WTC11 (cell line): ENCODE data around the gene THSD4. TPM values are rescaled to one million over a fixed set of nuclear protein-coding genes. Genes with fewer than 3 reads are reported as not detected.

Source experiments
- ATAC-seq: fragments of 200-7000 bp; cut with Tn5 transposase; 2 replicates; pipeline ENCODE4 v1.10.0; 2021; ENCODE audit warnings: mild to moderate bottlenecking, moderate library complexity
- CTCF ChIA-PET: fragments of 300-600 bp; sonication (Branson Sonifier 250); formaldehyde crosslinking; loops from one replicate; lab custom pipeline; 2021; ENCODE audit warnings: antibody characterized with exemption; lab: Charles Lee
- POLR2A ChIA-PET: fragments of 350-600 bp; sonication (Branson Sonifier 250); formaldehyde crosslinking; loops from one replicate; lab custom pipeline; 2021; ENCODE audit warnings: antibody characterized with exemption; lab: Charles Lee
- DNase-seq: peaks from one replicate; pipeline ENCODE4 v3.0.0; 2021; ENCODE audit warnings: low spot score
- H3K27ac Mint-ChIP-seq: 2 replicates; pipeline ENCODE4 v1.8.0; 2021; ENCODE audit warnings: mixed read lengths
- H3K27me3 Mint-ChIP-seq: 2 replicates; pipeline ENCODE4 v1.8.0; 2021; ENCODE audit warnings: low read depth, mild to moderate bottlenecking, moderate library complexity, mixed read lengths
- H3K36me3 Mint-ChIP-seq: 2 replicates; pipeline ENCODE4 v1.8.0; 2021; ENCODE audit warnings: mixed read lengths
- H3K4me1 Mint-ChIP-seq: 2 replicates; pipeline ENCODE4 v1.8.0; 2022; ENCODE audit warnings: mixed read lengths
- H3K4me3 Mint-ChIP-seq: 2 replicates; pipeline ENCODE4 v1.8.0; 2021; ENCODE audit warnings: mild to moderate bottlenecking, moderate library complexity, mixed read lengths
- H3K9me3 Mint-ChIP-seq: 2 replicates; pipeline ENCODE4 v1.8.0; 2021; ENCODE audit warnings: mixed read lengths
- AR ChIP-seq: fragments of 250-450 bp; sonication (Bioruptor Pico); IDR thresholded peaks from 2 replicates; pipeline ENCODE4 v1.9.0; 2021; ENCODE audit warnings: mild to moderate bottlenecking
- CREB1 ChIP-seq: sonication (generic); formaldehyde crosslinking; IDR thresholded peaks from 2 replicates; pipeline ENCODE4 v1.8.0; 2023; ENCODE audit warnings: mild to moderate bottlenecking, missing genetic modification reagents
- E2F1 ChIP-seq: sonication (generic); formaldehyde crosslinking; IDR thresholded peaks from 2 replicates; pipeline ENCODE4 v1.8.0; 2022; ENCODE audit warnings: mild to moderate bottlenecking, missing genetic modification reagents
- ELF4 ChIP-seq: sonication (generic); formaldehyde crosslinking; IDR thresholded peaks from 2 replicates; pipeline ENCODE4 v1.8.1; 2022; ENCODE audit warnings: low read depth, mild to moderate bottlenecking, moderate library complexity, missing genetic modification reagents
- GABPB1 ChIP-seq: sonication (generic); formaldehyde crosslinking; IDR thresholded peaks from 2 replicates; pipeline ENCODE4 v1.8.1; 2023; ENCODE audit warnings: mild to moderate bottlenecking, missing genetic modification reagents
- GRHL2 ChIP-seq: fragments of 250-450 bp; sonication (Bioruptor Pico); IDR thresholded peaks from 2 replicates; pipeline ENCODE4 v1.8.0; 2022; ENCODE audit warnings: mild to moderate bottlenecking, moderate library complexity; ENCODE audit not compliant: insufficient replicate concordance, severe bottlenecking
- HMGXB4 ChIP-seq: sonication (generic); formaldehyde crosslinking; IDR thresholded peaks from 2 replicates; pipeline ENCODE4 v1.8.1; 2023; ENCODE audit warnings: mild to moderate bottlenecking, moderate library complexity, missing genetic modification reagents
- IRF2 ChIP-seq: sonication (generic); formaldehyde crosslinking; IDR thresholded peaks from 2 replicates; pipeline ENCODE4 v1.8.0; 2022; ENCODE audit warnings: low read depth, missing genetic modification reagents, borderline replicate concordance
- KAT7 ChIP-seq: sonication (generic); formaldehyde crosslinking; IDR thresholded peaks from 2 replicates; pipeline ENCODE4 v1.8.1; 2023; ENCODE audit warnings: missing genetic modification reagents, mild to moderate bottlenecking, borderline replicate concordance
- PREB ChIP-seq: sonication (generic); formaldehyde crosslinking; IDR thresholded peaks from 2 replicates; pipeline ENCODE4 v1.8.1; 2022; ENCODE audit warnings: mild to moderate bottlenecking, missing genetic modification reagents, moderate library complexity, borderline replicate concordance
- SP1 ChIP-seq: sonication (generic); formaldehyde crosslinking; conservative IDR thresholded peaks from 2 replicates; pipeline ENCODE4 v1.8.1; 2022; ENCODE audit warnings: missing genetic modification reagents
- TP53 ChIP-seq: sonication (generic); formaldehyde crosslinking; IDR thresholded peaks from 2 replicates; pipeline ENCODE4 v1.8.1; 2023; ENCODE audit warnings: mild to moderate bottlenecking, missing genetic modification reagents
- USF1 ChIP-seq: sonication (generic); formaldehyde crosslinking; IDR thresholded peaks from 2 replicates; pipeline ENCODE4 v1.8.0; 2022; ENCODE audit warnings: mild to moderate bottlenecking, missing genetic modification reagents
- ZBTB43 ChIP-seq: sonication (generic); formaldehyde crosslinking; IDR thresholded peaks from 2 replicates; pipeline ENCODE4 v1.8.1; 2023; ENCODE audit warnings: mild to moderate bottlenecking, missing genetic modification reagents
- ZNF121 ChIP-seq: sonication (generic); formaldehyde crosslinking; IDR thresholded peaks from 2 replicates; pipeline ENCODE4 v1.8.0; 2023; ENCODE audit warnings: missing genetic modification reagents
- ZNF219 ChIP-seq: sonication (generic); formaldehyde crosslinking; IDR thresholded peaks from 2 replicates; pipeline ENCODE4 v1.8.0; 2023; ENCODE audit warnings: missing genetic modification reagents, mild to moderate bottlenecking, borderline replicate concordance
- ZNF263 ChIP-seq: sonication (generic); formaldehyde crosslinking; IDR thresholded peaks from 2 replicates; pipeline ENCODE4 v1.8.1; 2022; ENCODE audit warnings: low read depth, mild to moderate bottlenecking, moderate library complexity, missing genetic modification reagents
- ZNF532 ChIP-seq: fragments of 250-450 bp; sonication (Bioruptor Pico); IDR thresholded peaks from 2 replicates; pipeline ENCODE4 v1.9.0; 2021; ENCODE audit warnings: mild to moderate bottlenecking, borderline replicate concordance
- total RNA-seq: library from RNA; stranded (reverse); gene quantifications from 3 replicates; pipeline ENCODE4 v1.2.3, GENCODE V29; 2021

Gene THSD4
- total RNA-seq, 1 experiment from 2014 or later: 7.8 TPM

- TF ChIP-seq ZNF532: no peak
- TF ChIP-seq ZNF121 (CRISPR knock-in tag): no peak
Measured at GRCh38 chr15:71737761-71738160, 622.5 kb downstream of the THSD4 start (continued).

GRCh38 chr15:71739355-71739754 lies 624.1 kb downstream of the THSD4 start:
- Mint-ChIP-seq H3K4me3 (no peak overlapping the region), H3K36me3 (no peaks in the 10 kb centered on the region), H3K27ac (no peak overlapping the region), H3K4me1 (no peaks in the 10 kb centered on the region), H3K9me3 (peaks cover 5% of the 10 kb centered on the region; the same call in 1 of the 2 replicates), H3K27me3 (no peaks in the 10 kb centered on the region)
- ChIA-PET CTCF (no interaction called here), POLR2A (no interaction called here)
- no peak for DNase-seq
- no peak for TF ChIP-seq ZBTB43 (CRISPR knock-in tag)
- TF ChIP-seq KAT7 (CRISPR knock-in tag): no peak
- TF ChIP-seq ZNF532: no peak
- no peak for TF ChIP-seq USF1 (CRISPR knock-in tag)
- no peak for TF ChIP-seq GRHL2 (CRISPR knock-in tag)
- no peak for TF ChIP-seq E2F1 (CRISPR knock-in tag)
- TF ChIP-seq TP53 (CRISPR knock-in tag): no peak
- no peak for TF ChIP-seq SP1 (CRISPR knock-in tag)
- TF ChIP-seq ZNF219 (CRISPR knock-in tag): no peak
- no peak for TF ChIP-seq ZNF263 (CRISPR knock-in tag)
- no peak for TF ChIP-seq ELF4 (CRISPR knock-in tag)
- no peak for TF ChIP-seq CREB1 (CRISPR knock-in tag)
- no peak for TF ChIP-seq IRF2 (CRISPR knock-in tag)
- TF ChIP-seq GABPB1 (CRISPR knock-in tag): no peak
- no peak for TF ChIP-seq HMGXB4 (CRISPR knock-in tag)
- no peak for TF ChIP-seq AR (CRISPR knock-in tag)
- TF ChIP-seq PREB (CRISPR knock-in tag): no peak
- no peak for ATAC-seq
